Common myeloid progenitor, CD34-positive (primary cell): Measurements from ENCODE around the gene ODC1. TPM values are rescaled to one million over a fixed set of nuclear protein-coding genes. Genes with fewer than 3 reads are reported as not detected.
A peak's percentile ranks its signal among the peaks of the same experiment; 100 is the strongest.

ENCODE experiments used
- CTCF ChIA-PET: fragments of 350-600 bp; sonication (Branson Sonifier 250); formaldehyde crosslinking; loops from one replicate; lab custom pipeline; 2021; ENCODE audit warnings: antibody characterized with exemption; lab: Charles Lee
- POLR2A ChIA-PET: fragments of 350-600 bp; sonication (Branson Sonifier 250); formaldehyde crosslinking; loops from one replicate; lab custom pipeline; 2021; ENCODE audit warnings: antibody characterized with exemption; lab: Charles Lee
- DNase-seq, 3 donors: peaks; one replicate each; pipeline versions ENCODE4 v3.0.0 to v3.0.0-alpha.2; 2013
- H3K27ac ChIP-seq, 2 experiments: 1 replicate in 1 of 2; 2 replicates in 1 of 2; pipeline ENCODE4 v1.7.0; 2013; ENCODE audit warnings: inconsistent platforms in 2 of 2, low read length in 2 of 2, mild to moderate bottlenecking in 2 of 2, low read depth in 1 of 2, moderate library complexity in 1 of 2; ENCODE audit not compliant: severe bottlenecking in 2 of 2, insufficient read depth in 1 of 2, poor library complexity in 1 of 2
- H3K27me3 ChIP-seq, 5 experiments: replicated peaks in 2 of 5; 1 replicate in 3 of 5; 2 replicates in 2 of 5; pipeline versions ENCODE4 v1.6.1 to v1.7.0; 2013; ENCODE audit warnings: low read length in 4 of 5, mild to moderate bottlenecking in 2 of 5, moderate library complexity in 2 of 5, inconsistent platforms in 1 of 5; ENCODE audit not compliant: insufficient read depth in 5 of 5, control insufficient read depth in 4 of 5
- H3K36me3 ChIP-seq, 4 experiments: 1 replicate in 2 of 4; 2 replicates in 2 of 4; pipeline versions ENCODE4 v1.6.1 to v1.7.0; 2013; ENCODE audit warnings: low read length in 3 of 4, control low read depth in 1 of 4, mild to moderate bottlenecking in 1 of 4; ENCODE audit not compliant: control insufficient read depth in 4 of 4, insufficient read depth in 4 of 4
- H3K4me1 ChIP-seq, 4 experiments: 1 replicate in 3 of 4; 2 replicates in 1 of 4; pipeline versions ENCODE4 v1.6.1 to v1.7.1; 2013; ENCODE audit warnings: low read length in 3 of 4, mild to moderate bottlenecking in 3 of 4, control low read depth in 1 of 4, inconsistent platforms in 1 of 4, moderate library complexity in 1 of 4; ENCODE audit not compliant: control insufficient read depth in 4 of 4, insufficient read depth in 4 of 4; ENCODE audit errors: control extremely low read depth in 1 of 4
- H3K4me3 ChIP-seq, 7 experiments: 1 replicate in 4 of 7; 2 replicates in 3 of 7; pipeline versions ENCODE4 v1.5.1 to v1.7.0; 2013; ENCODE audit warnings: mild to moderate bottlenecking in 7 of 7, low read length in 6 of 7, moderate library complexity in 6 of 7, inconsistent platforms in 2 of 7, low read depth in 2 of 7, control low read depth in 1 of 7; ENCODE audit not compliant: insufficient read depth in 4 of 7, control insufficient read depth in 1 of 7; ENCODE audit errors: extremely low read depth in 1 of 7
- H3K9me3 ChIP-seq, 5 experiments: 1 replicate in 4 of 5; 2 replicates in 1 of 5; pipeline versions ENCODE4 v1.6.1 to v1.7.1; 2013; ENCODE audit warnings: low read length in 4 of 5, mild to moderate bottlenecking in 2 of 5, inconsistent platforms in 1 of 5, low read depth in 1 of 5, moderate library complexity in 1 of 5; ENCODE audit not compliant: control insufficient read depth in 4 of 5, insufficient read depth in 2 of 5; ENCODE audit errors: control extremely low read depth in 1 of 5
- WGBS: methylation state at CpG from one replicate; pipeline ENCODE4 v1.1.5; 2013; ENCODE audit not compliant: insufficient coverage; 5-methylcytosine and 5-hydroxymethylcytosine counted together
- polyA plus RNA-seq: library from polyadenylated mRNA; unstranded; fragments of 120-200 nt; gene quantifications from one replicate; pipeline ENCODE4 v1.2.1, GENCODE V29; 2013

The ODC1 gene
- 71.6 TPM for polyA plus RNA-seq

GRCh38 chr2:10447895-10448575 lies at the start of gene ODC1:
ODC1 (minus strand) TSS chr2:10448327; CDS start chr2:10445032, 3,295 bp downstream.
- Histone ChIP-seq H3K9me3 (no peaks in the 10 kb centered on the region), H3K36me3 (peaks cover 13 to 23% (median 19%) of the 10 kb centered on the region in 4 experiments), H3K4me1 (peaks cover 12 to 28% (median 25%) of the 10 kb centered on the region in 4 experiments), H3K27ac (peak within 1 kb of the TSS in 1 of 2 experiments; percentile 80), H3K27me3 (no peaks in the 10 kb centered on the region), H3K4me3 (peak within 1 kb of the TSS; percentile 48 to 87 (median 68))
- CTCF ChIA-PET: interaction anchor here (0.9 to 7.2 kb wide), 2 partner anchors 12 to 323 kb away, joined by 3 to 55 read pairs; no protein-coding TSS in a partner anchor
- POLR2A ChIA-PET: interaction anchor here (0.6 to 3.5 kb wide), 3 partner anchors 13 to 829 kb away, joined by 3 to 13 read pairs (median 6); no protein-coding TSS in a partner anchor
- under 1% methylated on average over 69 of the region's 99 CpGs for WGBS
- peak; percentile 91 to 97 (median 95) for DNase-seq

- DNase-seq: peak; percentile 34 to 85 (median 53)
- 77% methylated on average over 19 of the region's 24 CpGs for WGBS
- ChIA-PET POLR2A (no interaction called here), CTCF (no interaction called here)
- no peak overlapping the region for H3K4me3 ChIP-seq
- H3K4me1 ChIP-seq: no peaks in the 10 kb centered on the region
- peaks cover 0 to 42% (median 8%) of the 10 kb centered on the region in 5 experiments for H3K27me3 ChIP-seq
- no peaks in the 10 kb centered on the region for H3K36me3 ChIP-seq
- H3K9me3 ChIP-seq: no peaks in the 10 kb centered on the region
- H3K27ac ChIP-seq: no peak overlapping the region
These were observed 49.7 kb upstream of the ODC1 start for GRCh38 chr2:10497797-10498251.

- Histone ChIP-seq H3K9me3 (peaks cover 0 to 14% (median 0%) of the 10 kb centered on the region in 5 experiments), H3K27ac (no peak overlapping the region), H3K4me3 (no peak overlapping the region), H3K4me1 (no peaks in the 10 kb centered on the region), H3K36me3 (no peaks in the 10 kb centered on the region), H3K27me3 (peaks cover 0 to 44% (median 5%) of the 10 kb centered on the region in 5 experiments)
- POLR2A ChIA-PET: no interaction called here
- DNase-seq: no peak
- 92% methylated on average over 7 of the region's 7 CpGs for WGBS
- CTCF ChIA-PET: no interaction called here
These were observed 47.8 kb upstream of the ODC1 start for GRCh38 chr2:10495988-10496313.

GRCh38 chr2:10495311-10495987 lies 47.3 kb upstream of the ODC1 start:
- Histone ChIP-seq H3K9me3 (peaks cover 0 to 14% (median 0%) of the 10 kb centered on the region in 5 experiments), H3K4me1 (no peaks in the 10 kb centered on the region), H3K27ac (no peak overlapping the region), H3K4me3 (no peak overlapping the region), H3K36me3 (no peaks in the 10 kb centered on the region), H3K27me3 (peaks cover 0 to 44% (median 5%) of the 10 kb centered on the region in 5 experiments)
- ChIA-PET POLR2A (no interaction called here), CTCF (no interaction called here)
- DNase-seq: no peak
- 81% methylated on average over 20 of the region's 24 CpGs for WGBS

GRCh38 chr2:10494351-10495066 lies 46.4 kb upstream of the ODC1 start:
- 75% methylated on average over 11 of the region's 13 CpGs for WGBS
- no peak overlapping the region for H3K27ac ChIP-seq
- no peaks in the 10 kb centered on the region for H3K4me1 ChIP-seq
- H3K36me3 ChIP-seq: no peaks in the 10 kb centered on the region
- DNase-seq: no peak
- H3K27me3 ChIP-seq: peaks cover 0 to 48% (median 4%) of the 10 kb centered on the region in 5 experiments
- POLR2A ChIA-PET: no interaction called here
- H3K4me3 ChIP-seq: no peak overlapping the region
- H3K9me3 ChIP-seq: peaks cover 0 to 14% (median 0%) of the 10 kb centered on the region in 5 experiments
- CTCF ChIA-PET: no interaction called here

- no peaks in the 10 kb centered on the region for H3K4me1 ChIP-seq
- peaks cover 0 to 14% (median 0%) of the 10 kb centered on the region in 5 experiments for H3K9me3 ChIP-seq
- H3K36me3 ChIP-seq: no peaks in the 10 kb centered on the region
- POLR2A ChIA-PET: no interaction called here
- CTCF ChIA-PET: no interaction called here
- 89% methylated on average over 18 of the region's 22 CpGs for WGBS
- H3K4me3 ChIP-seq: no peak overlapping the region
- H3K27ac ChIP-seq: no peak overlapping the region
- H3K27me3 ChIP-seq: peaks cover 0 to 41% (median 4%) of the 10 kb centered on the region in 5 experiments
- peak; percentile 3 to 29 (median 12) for DNase-seq
These were observed 45.6 kb upstream of the ODC1 start for GRCh38 chr2:10493634-10494281.
